LNCAP (cell line): Measurements from ENCODE around the gene DPYD.

Source experiments
- CTCF ChIP-seq: fragments of 450-650 bp; IDR thresholded peaks from 2 replicates; pipeline ENCODE4 v1.5.1; 2017; ENCODE audit warnings: mild to moderate bottlenecking

DPYD gene

GRCh38 chr1:97061604-97062003 lies 859.2 kb downstream of the DPYD start:
- TF ChIP-seq CTCF = no peak

- no peak for TF ChIP-seq CTCF
Measured at GRCh38 chr1:97056386-97056785, 864.4 kb downstream of the DPYD start.

GRCh38 chr1:97053268-97053667 lies 867.6 kb downstream of the DPYD start:
- TF ChIP-seq CTCF = no peak

GRCh38 chr1:97051823-97052222 lies 869.0 kb downstream of the DPYD start:
- TF ChIP-seq CTCF = no peak

- peak; percentile 60 for TF ChIP-seq CTCF
Measured at GRCh38 chr1:97050506-97050905, 870.3 kb downstream of the DPYD start.

GRCh38 chr1:97047421-97047793 lies 873.4 kb downstream of the DPYD start:
- no peak for TF ChIP-seq CTCF

GRCh38 chr1:97046765-97047420 lies 873.9 kb downstream of the DPYD start:
- no peak for TF ChIP-seq CTCF
